Measurements from ENCODE around the gene ALG12.
"Not testable (repeated sequence)": the region's sequence is repeated elsewhere in the genome, so short reads cannot be mapped to it uniquely, and the experiment has no call there.

The ALG12 gene

DNA sequence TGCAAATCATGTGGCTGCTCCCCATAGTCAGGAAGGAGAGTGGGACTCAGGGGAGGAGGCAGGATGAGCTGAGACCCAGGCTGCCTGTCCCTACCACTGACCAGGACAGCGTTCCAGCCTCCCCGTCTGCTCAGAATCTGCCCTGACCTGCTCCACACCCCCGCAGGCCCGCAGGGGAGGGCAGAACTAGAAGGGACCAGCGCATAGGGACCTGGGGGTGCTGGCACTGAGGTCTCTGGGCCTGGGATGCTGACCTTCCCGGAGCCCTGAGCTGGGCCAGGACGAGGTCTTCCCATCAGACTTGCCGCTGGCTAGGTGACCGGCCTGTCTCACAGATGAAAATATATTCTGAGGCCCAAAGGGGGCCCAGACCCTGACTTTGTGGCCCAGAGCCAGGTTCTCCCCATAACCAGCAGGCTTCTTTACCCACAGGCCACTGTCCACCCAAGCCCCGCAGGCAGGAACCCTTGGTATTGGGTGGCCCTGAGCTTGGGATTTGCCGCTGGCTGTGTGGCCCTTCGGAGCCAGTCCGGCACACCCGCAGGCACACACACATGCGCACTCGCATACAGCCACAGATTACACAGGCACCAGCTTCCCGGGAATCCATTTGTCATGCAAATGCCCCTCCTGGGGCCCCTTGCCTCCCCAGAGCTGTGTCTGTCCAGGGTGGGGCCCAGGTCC lies 28.5 kb upstream of the ALG12 start:
- H3K9me3 ChIP-seq (ENCODE audit: low read length): no peaks in the 10 kb centered on the region
- TF ChIP-seq CTCF (IDR thresholded peaks at IDR 0.05; ENCODE audit: low read length) (no peak), EZH2 (IDR thresholded peaks at IDR 0.05; ENCODE audit: borderline replicate concordance, low read length) (no peak)
- H2AFZ ChIP-seq (ENCODE audit: low read length): no peak overlapping the region
- H4K20me1 ChIP-seq (ENCODE audit: insufficient read depth, low read length): no peaks in the 10 kb centered on the region
- H3K27me3 ChIP-seq (ENCODE audit: insufficient read depth, low read length): no peaks in the 10 kb centered on the region
- H3K4me2 ChIP-seq (ENCODE audit: low read length): no peak overlapping the region
- no peak overlapping the region for H3K9ac ChIP-seq (ENCODE audit: low read length)
- H3K36me3 ChIP-seq (ENCODE audit: insufficient read depth, low read length): no peaks in the 10 kb centered on the region
- no peak overlapping the region for H3K4me3 ChIP-seq (ENCODE audit: low read depth, low read length, poor library complexity, severe bottlenecking)
- H3K4me1 ChIP-seq (ENCODE audit: insufficient read depth, low read length, severe bottlenecking): peaks cover 4% of the 10 kb centered on the region
- H3F3A ChIP-seq (ENCODE audit: insufficient read depth, low read length): no peaks in the 10 kb centered on the region
- H3K27ac ChIP-seq (ENCODE audit: low read depth, low read length, poor library complexity, severe bottlenecking): no peak overlapping the region
- H3K79me2 ChIP-seq (ENCODE audit: insufficient read depth, low read length): no peaks in the 10 kb centered on the region
- no peaks in the 10 kb centered on the region for H3K9me2 ChIP-seq (ENCODE audit: low read depth, low read length)

DNA sequence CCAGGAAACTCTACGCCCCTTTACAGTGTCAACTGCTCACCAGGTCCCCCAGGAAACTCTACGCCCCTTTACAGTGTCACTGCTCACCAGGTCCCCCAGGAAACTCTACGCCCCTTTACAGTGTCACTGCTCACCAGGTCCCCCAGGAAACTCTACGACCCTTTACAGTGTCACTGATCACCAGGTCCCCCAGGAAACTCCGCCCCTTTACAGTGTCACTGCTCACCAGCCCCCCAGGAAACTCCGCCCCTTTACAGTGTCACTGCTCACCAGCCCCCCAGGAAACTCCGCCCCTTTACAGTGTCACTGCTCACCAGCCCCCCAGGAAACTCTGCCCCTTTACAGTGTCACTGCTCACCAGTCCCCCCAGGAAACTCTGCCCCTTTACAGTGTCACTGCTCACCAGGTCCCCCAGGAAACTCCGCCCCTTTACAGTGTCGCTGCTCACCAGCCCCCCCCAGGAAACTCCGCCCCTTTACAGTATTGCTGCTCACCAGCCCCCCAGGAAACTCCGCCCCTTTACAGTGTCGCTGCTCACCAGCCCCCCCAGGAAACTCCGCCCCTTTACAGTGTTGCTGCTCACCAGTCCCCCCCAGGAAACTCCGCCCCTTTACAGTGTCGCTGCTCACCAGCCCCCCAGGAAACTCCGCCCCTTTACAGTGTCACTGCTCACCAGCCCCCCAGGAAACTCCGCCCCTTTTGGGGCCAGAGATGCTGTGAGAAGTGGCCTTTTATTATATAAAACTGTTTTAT lies 27.0 kb upstream of the ALG12 start:
- H3K4me3 ChIP-seq (ENCODE audit: low read depth, low read length, poor library complexity, severe bottlenecking); H3K4me1 ChIP-seq (ENCODE audit: insufficient read depth, low read length, severe bottlenecking); H2AFZ ChIP-seq (ENCODE audit: low read length); H3K36me3 ChIP-seq (ENCODE audit: insufficient read depth, low read length); H3K4me2 ChIP-seq (ENCODE audit: low read length); H3K9ac ChIP-seq (ENCODE audit: low read length); H3K9me2 ChIP-seq (ENCODE audit: low read depth, low read length); H3K27me3 ChIP-seq (ENCODE audit: insufficient read depth, low read length); H3K79me2 ChIP-seq (ENCODE audit: insufficient read depth, low read length); H4K20me1 ChIP-seq (ENCODE audit: insufficient read depth, low read length); H3K9me3 ChIP-seq (ENCODE audit: low read length); H3F3A ChIP-seq (ENCODE audit: insufficient read depth, low read length): not testable (repeated sequence)
- H3K27ac ChIP-seq (ENCODE audit: low read depth, low read length, poor library complexity, severe bottlenecking): peak overlapping the region; percentile 39

- peaks cover 4% of the 10 kb centered on the region; the same call in 1 of the 2 replicates for H3K27me3 ChIP-seq (ENCODE audit: insufficient read depth, low read length)
- H3K27ac ChIP-seq (ENCODE audit: low read depth, low read length, poor library complexity, severe bottlenecking): peak overlapping the region; percentile 39
Observed at GRCh38 chr22:49944399-49944891, 26.2 kb upstream of the ALG12 start.

More at GRCh38 chr22:49944399-49944891, 26.2 kb upstream of the ALG12 start:
- Histone ChIP-seq H3K9ac (ENCODE audit: low read length) (no peak overlapping the region), H3K4me2 (ENCODE audit: low read length) (no peak overlapping the region), H3F3A (ENCODE audit: insufficient read depth, low read length) (no peaks in the 10 kb centered on the region), H3K79me2 (ENCODE audit: insufficient read depth, low read length) (no peaks in the 10 kb centered on the region), H2AFZ (ENCODE audit: low read length) (no peak overlapping the region), H4K20me1 (ENCODE audit: insufficient read depth, low read length) (no peaks in the 10 kb centered on the region), H3K9me2 (ENCODE audit: low read depth, low read length) (no peaks in the 10 kb centered on the region), H3K36me3 (ENCODE audit: insufficient read depth, low read length) (no peaks in the 10 kb centered on the region; the same call in 1 of the 2 replicates), H3K4me3 (ENCODE audit: low read depth, low read length, poor library complexity, severe bottlenecking) (no peak overlapping the region), H3K9me3 (ENCODE audit: low read length) (no peaks in the 10 kb centered on the region), H3K4me1 (ENCODE audit: insufficient read depth, low read length, severe bottlenecking) (peaks cover 4% of the 10 kb centered on the region)
- no peak for TF ChIP-seq EZH2 (IDR thresholded peaks at IDR 0.05; ENCODE audit: borderline replicate concordance, low read length)
- no peak for TF ChIP-seq CTCF (IDR thresholded peaks at IDR 0.05; ENCODE audit: low read length)
